Caco-2 (cell line): Measurements from ENCODE around the gene SCAPER. TPM values are rescaled to one million over a fixed set of nuclear protein-coding genes. Genes with fewer than 3 reads are reported as not detected.

ENCODE experiments used
- BruUV-seq: library from RNA; stranded (reverse); fragments of 400-500 nt; replicated peaks from 2 replicates; lab custom pipeline; 2021; lab: Mats Ljungman, UMichigan
- CTCF ChIA-PET: fragments of 300-600 bp; sonication (Branson Sonifier 250); formaldehyde crosslinking; loops from one replicate; lab custom pipeline; 2022; ENCODE audit warnings: antibody characterized with exemption; lab: Charles Lee
- POLR2A ChIA-PET: fragments of 300-600 bp; sonication (Branson Sonifier 250); formaldehyde crosslinking; loops from one replicate; lab custom pipeline; 2022; ENCODE audit warnings: antibody characterized with exemption; lab: Charles Lee
- DNase-seq, 2 experiments: peaks; one replicate each; pipeline versions ENCODE4 v3.0.0 to v3.0.0-alpha.2; 2020 to 2022
- H3K27me3 ChIP-seq: replicated peaks from 2 replicates; pipeline ENCODE4 v1.6.0; 2011; ENCODE audit warnings: low read length; ENCODE audit not compliant: control insufficient read depth, insufficient read depth
- H3K36me3 ChIP-seq: 2 replicates; pipeline ENCODE4 v1.5.1; 2011; ENCODE audit warnings: low read length; ENCODE audit not compliant: control insufficient read depth, insufficient read depth
- H3K4me1 ChIP-seq: fragments of 250-450 bp; sonication (Bioruptor Pico); 2 replicates; pipeline ENCODE4 v1.5.1; 2020; ENCODE audit warnings: mild to moderate bottlenecking
- H3K4me3 ChIP-seq: 2 replicates; pipeline ENCODE4 v1.5.1; 2011; ENCODE audit warnings: low read depth, mild to moderate bottlenecking, control low read depth, low read length
- H3K9me3 ChIP-seq: fragments of 250-450 bp; sonication (Bioruptor Pico); 2 replicates; pipeline ENCODE4 v1.5.1; 2020; ENCODE audit warnings: mild to moderate bottlenecking, moderate library complexity
- H3K27ac Mint-ChIP-seq: one replicate; pipeline ENCODE4 v1.8.0; 2022; ENCODE audit warnings: mixed read lengths; ENCODE audit not compliant: unreplicated experiment
- H3K27me3 Mint-ChIP-seq: one replicate; pipeline ENCODE4 v1.8.0; 2022; ENCODE audit warnings: mixed read lengths; ENCODE audit not compliant: insufficient read depth, unreplicated experiment
- H3K36me3 Mint-ChIP-seq: one replicate; pipeline ENCODE4 v1.8.0; 2022; ENCODE audit warnings: mild to moderate bottlenecking, mixed read lengths; ENCODE audit not compliant: insufficient read depth, unreplicated experiment
- H3K4me1 Mint-ChIP-seq: one replicate; pipeline ENCODE4 v1.8.0; 2022; ENCODE audit warnings: low read depth, mixed read lengths; ENCODE audit not compliant: unreplicated experiment
- H3K4me3 Mint-ChIP-seq: one replicate; pipeline ENCODE4 v1.8.0; 2022; ENCODE audit warnings: mild to moderate bottlenecking, moderate library complexity, mixed read lengths; ENCODE audit not compliant: unreplicated experiment
- H3K9me3 Mint-ChIP-seq: one replicate; pipeline ENCODE4 v1.8.0; 2022; ENCODE audit warnings: mixed read lengths; ENCODE audit not compliant: unreplicated experiment
- CTCF ChIP-seq, 2 experiments: fragments of 200-600 bp in 1 of 2; IDR thresholded peaks; 1 replicate in 1 of 2; 2 replicates in 1 of 2; pipeline versions ENCODE4 v1.5.1 to v1.8.0; 2011 to 2022; ENCODE audit warnings: antibody characterized with exemption in 1 of 2, control low read depth in 1 of 2, inconsistent platforms in 1 of 2, low read depth in 1 of 2, low read length in 1 of 2, mild to moderate bottlenecking in 1 of 2, moderate library complexity in 1 of 2; ENCODE audit not compliant: insufficient read depth in 1 of 2, severe bottlenecking in 1 of 2, unreplicated experiment in 1 of 2
- intact Hi-C: fragments of 100-400 bp; cut with micrococcal nuclease; formaldehyde crosslinking; loops from one replicate; pipeline ENCODE4 v1.10.0; 2022; ENCODE audit not compliant: unreplicated experiment
- total RNA-seq: library from RNA; stranded (reverse); gene quantifications from 2 replicates; pipeline ENCODE4 v1.2.3, GENCODE V29; 2022

The SCAPER gene
- total RNA-seq, 1 experiment from 2014 or later: 24.6 TPM

GRCh38 chr15:76664411-76664810 lies 240.7 kb downstream of the SCAPER start:
- H3K27ac Mint-ChIP-seq: no peak overlapping the region
- POLR2A ChIA-PET: no interaction called here
- no peaks in the 10 kb centered on the region for H3K36me3 ChIP-seq
- H3K27me3 Mint-ChIP-seq: no peaks in the 10 kb centered on the region
- BruUV-seq: no TSS peak
- H3K9me3 ChIP-seq: no peaks in the 10 kb centered on the region
- H3K4me1 ChIP-seq: no peaks in the 10 kb centered on the region
- no peak overlapping the region for H3K4me3 ChIP-seq
- no peaks in the 10 kb centered on the region for H3K4me1 Mint-ChIP-seq
- no peaks in the 10 kb centered on the region for H3K9me3 Mint-ChIP-seq
- CTCF ChIA-PET: no interaction called here
- DNase-seq: no peak
- intact Hi-C loops: no loop called here
- no peaks in the 10 kb centered on the region for H3K27me3 ChIP-seq
- H3K36me3 Mint-ChIP-seq: peaks cover 6% of the 10 kb centered on the region
- TF ChIP-seq CTCF (IDR thresholded peaks at IDR 0.05; ENCODE audit: insufficient read depth in 1 of 2, low read depth in 1 of 2, low read length in 1 of 2, severe bottlenecking in 1 of 2, unreplicated experiment in 1 of 2): no peak
- no peak overlapping the region for H3K4me3 Mint-ChIP-seq

- Histone ChIP-seq H3K27me3 (no peaks in the 10 kb centered on the region), H3K9me3 (no peaks in the 10 kb centered on the region), H3K4me1 (no peaks in the 10 kb centered on the region), H3K36me3 (no peaks in the 10 kb centered on the region), H3K4me3 (no peak overlapping the region)
- BruUV-seq: no TSS peak
- Mint-ChIP-seq H3K9me3 (no peaks in the 10 kb centered on the region), H3K36me3 (peaks cover 6% of the 10 kb centered on the region), H3K4me1 (no peaks in the 10 kb centered on the region), H3K27ac (no peak overlapping the region), H3K4me3 (no peak overlapping the region), H3K27me3 (no peaks in the 10 kb centered on the region)
- POLR2A ChIA-PET: no interaction called here
- no peak for DNase-seq
- CTCF ChIA-PET: no interaction called here
- TF ChIP-seq CTCF (IDR thresholded peaks at IDR 0.05; ENCODE audit: insufficient read depth in 1 of 2, low read depth in 1 of 2, low read length in 1 of 2, severe bottlenecking in 1 of 2, unreplicated experiment in 1 of 2): no peak
- intact Hi-C loops: no loop called here
Observed at GRCh38 chr15:76663529-76663928, 241.6 kb downstream of the SCAPER start.

GRCh38 chr15:76648732-76649444 lies 256.3 kb downstream of the SCAPER start:
- POLR2A ChIA-PET: no interaction called here
- H3K9me3 Mint-ChIP-seq: no peaks in the 10 kb centered on the region
- no peak overlapping the region for H3K27ac Mint-ChIP-seq
- no peak for TF ChIP-seq CTCF (IDR thresholded peaks at IDR 0.05; ENCODE audit: insufficient read depth in 1 of 2, low read depth in 1 of 2, low read length in 1 of 2, severe bottlenecking in 1 of 2, unreplicated experiment in 1 of 2)
- intact Hi-C loops: no loop called here
- no peak overlapping the region for H3K4me3 Mint-ChIP-seq
- no peak overlapping the region for H3K4me3 ChIP-seq
- peaks cover 6% of the 10 kb centered on the region for H3K36me3 Mint-ChIP-seq
- H3K9me3 ChIP-seq: no peaks in the 10 kb centered on the region
- no peaks in the 10 kb centered on the region for H3K36me3 ChIP-seq
- no peaks in the 10 kb centered on the region for H3K27me3 ChIP-seq
- CTCF ChIA-PET: no interaction called here
- peaks cover 29% of the 10 kb centered on the region for H3K4me1 Mint-ChIP-seq
- no peak for DNase-seq
- H3K27me3 Mint-ChIP-seq: no peaks in the 10 kb centered on the region
- H3K4me1 ChIP-seq: peaks cover 12% of the 10 kb centered on the region
- BruUV-seq: no TSS peak
